SK-N-MC (cell line): ENCODE data around the gene DNAH1.

Experiments
- EZH2 ChIP-seq: fragments of 200-600 bp; sonication (generic); IDR thresholded peaks from one replicate; pipeline ENCODE4 v1.6.1; 2017; ENCODE audit warnings: antibody characterized with exemption
- FOXP2 ChIP-seq: optimal IDR thresholded peaks from 2 replicates; pipeline ENCODE3; 2011; ENCODE audit warnings: mild to moderate bottlenecking, moderate library complexity; ENCODE audit not compliant: insufficient read depth; ENCODE audit errors: extremely low read length, control extremely low read depth

- TF ChIP-seq FOXP2 (no peak), EZH2 (no peak)
These were observed 89.5 kb downstream of the DNAH1 start for GRCh38 chr3:52405601-52406110.
